HS-27A (cell line): ENCODE data around the gene DDX25.
"Not testable (repeated sequence)": the region's sequence is repeated elsewhere in the genome, so short reads cannot be mapped to it uniquely, and the experiment has no call there.

Experiments used
- DNase-seq: peaks from one replicate; pipeline ENCODE4 v3.0.0-alpha.2; 2012; ENCODE audit warnings: low read depth, missing footprints

DDX25 gene

DNA sequence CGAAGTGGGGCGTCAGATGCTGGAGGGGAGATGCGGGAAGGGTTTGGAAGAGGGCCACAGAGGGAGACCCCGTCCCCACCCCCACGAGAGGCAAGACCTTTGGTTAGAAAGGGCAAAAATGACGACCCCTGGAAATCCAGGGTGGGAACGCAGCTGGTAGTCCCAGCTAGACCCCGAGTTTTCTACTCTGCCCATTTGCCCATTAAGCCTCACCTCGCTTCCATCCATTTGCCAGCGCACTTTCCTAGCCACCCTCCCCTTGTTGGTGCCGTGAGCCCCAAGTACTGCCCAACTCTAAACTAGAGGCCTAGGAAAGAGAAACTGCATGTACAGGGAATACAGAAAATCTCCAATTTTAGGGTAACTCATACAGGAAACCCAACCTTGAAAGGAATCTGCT, 370 bp downstream of the DDX25 start:
- DNase-seq: no peak

DNA sequence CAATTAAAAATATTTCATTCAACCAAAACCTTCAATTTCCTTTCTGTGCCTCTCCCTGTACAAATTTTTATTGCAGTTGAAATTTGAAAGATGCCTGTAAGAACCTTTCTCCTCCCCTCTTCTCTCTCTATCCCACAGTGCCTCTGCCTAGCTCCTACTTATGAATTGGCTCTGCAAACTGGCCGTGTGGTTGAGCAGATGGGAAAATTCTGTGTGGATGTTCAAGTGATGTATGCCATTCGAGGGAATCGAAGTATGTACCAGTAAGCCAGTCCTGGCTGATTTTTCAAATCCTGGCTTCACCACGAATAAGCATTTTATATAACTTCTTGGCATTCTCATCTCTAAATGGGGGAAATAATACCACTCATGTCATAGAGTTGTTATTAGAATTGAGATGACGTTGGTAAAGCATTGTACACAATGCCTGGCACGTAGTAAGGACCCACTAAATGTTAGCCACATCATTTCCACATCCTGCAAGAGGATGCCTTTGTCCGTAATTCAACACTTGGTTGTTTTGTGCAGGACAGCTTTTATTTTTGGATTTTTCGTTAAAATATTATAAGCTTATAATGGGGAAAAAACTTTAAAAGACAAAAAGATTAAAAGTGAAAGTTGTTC, 6.0 kb downstream of the DDX25 start:
- no peak for DNase-seq

DNA sequence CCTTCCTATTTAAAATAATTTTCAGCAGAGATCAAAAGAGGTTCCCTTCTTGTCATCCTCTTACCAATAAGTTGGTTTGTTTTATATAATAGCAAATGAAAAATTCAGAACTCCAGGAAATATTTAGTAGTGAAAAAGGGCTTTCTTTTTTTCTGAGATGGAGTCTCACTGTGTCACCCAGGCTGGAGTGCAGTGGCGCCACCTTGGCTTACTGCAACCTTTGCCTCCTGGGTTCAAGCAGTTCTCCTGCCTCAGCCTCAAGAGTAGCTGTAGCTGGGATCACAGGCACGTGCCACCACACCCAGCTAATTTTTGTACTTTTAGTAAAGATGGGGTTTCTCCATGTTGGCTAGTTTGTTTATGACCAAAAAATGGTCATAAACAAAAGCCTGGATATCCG, 10.3 kb downstream of the DDX25 start:
- not testable (repeated sequence) for DNase-seq

DNA sequence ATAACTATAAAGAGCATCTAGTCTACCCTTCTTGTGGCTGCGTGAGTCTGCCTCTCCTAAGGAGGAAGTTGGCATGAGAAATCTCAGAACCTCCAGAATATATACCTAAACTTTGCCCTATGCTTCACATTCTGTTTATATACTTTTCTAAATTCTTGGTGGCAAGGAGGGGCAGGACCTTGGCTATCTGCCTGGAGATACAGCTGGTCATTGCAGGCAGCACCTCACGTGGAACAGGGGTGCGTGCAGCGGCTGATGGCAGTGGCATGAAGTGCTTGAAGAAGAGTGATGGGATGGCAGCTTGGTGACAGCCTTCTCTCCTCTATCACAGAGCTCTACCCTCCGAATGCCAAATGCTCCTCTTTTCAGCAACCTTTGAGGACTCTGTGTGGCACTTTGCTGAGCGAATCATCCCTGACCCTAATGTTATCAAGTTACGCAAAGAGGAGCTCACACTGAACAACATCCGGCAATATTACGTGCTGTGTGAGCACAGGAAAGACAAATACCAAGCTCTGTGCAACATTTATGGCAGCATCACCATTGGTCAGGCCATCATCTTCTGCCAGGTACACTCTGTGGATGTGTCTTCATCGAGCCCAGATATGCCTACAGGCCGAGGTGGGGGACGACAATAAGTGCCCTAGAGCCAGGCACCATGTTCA, 12.5 kb downstream of the DDX25 start:
- no peak for DNase-seq

DNA sequence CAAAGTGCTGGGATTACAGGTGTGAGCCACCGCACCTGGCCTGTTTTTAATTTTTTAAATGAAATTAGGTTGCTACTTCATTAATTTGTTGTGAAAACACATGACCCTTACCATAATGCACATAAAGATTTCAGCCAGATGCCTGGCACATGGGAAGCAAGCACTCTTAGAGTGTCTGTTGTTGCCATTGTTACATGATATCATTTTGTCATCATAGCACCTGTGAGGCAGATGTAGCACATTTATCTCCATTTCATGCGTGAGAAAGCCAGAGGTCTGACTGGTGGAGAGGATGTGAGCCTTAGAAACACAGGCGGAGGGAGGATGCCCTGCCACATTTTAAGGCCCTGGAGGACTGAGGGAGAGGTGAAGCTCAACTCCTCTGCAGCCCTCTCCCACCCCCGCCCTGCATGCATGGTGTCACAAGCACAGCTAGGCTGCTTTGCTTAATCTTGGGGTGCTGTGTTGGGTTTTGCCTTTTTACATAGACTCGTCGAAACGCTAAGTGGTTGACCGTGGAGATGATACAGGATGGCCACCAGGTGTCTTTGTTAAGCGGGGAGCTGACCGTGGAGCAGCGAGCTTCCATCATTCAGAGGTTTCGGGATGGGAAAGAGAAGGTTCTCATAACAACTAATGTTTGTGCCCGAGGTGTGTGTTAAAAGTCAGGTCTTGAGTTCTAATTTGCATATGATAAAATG, 14.0 kb downstream of the DDX25 start:
- DNase-seq: no peak

DNA sequence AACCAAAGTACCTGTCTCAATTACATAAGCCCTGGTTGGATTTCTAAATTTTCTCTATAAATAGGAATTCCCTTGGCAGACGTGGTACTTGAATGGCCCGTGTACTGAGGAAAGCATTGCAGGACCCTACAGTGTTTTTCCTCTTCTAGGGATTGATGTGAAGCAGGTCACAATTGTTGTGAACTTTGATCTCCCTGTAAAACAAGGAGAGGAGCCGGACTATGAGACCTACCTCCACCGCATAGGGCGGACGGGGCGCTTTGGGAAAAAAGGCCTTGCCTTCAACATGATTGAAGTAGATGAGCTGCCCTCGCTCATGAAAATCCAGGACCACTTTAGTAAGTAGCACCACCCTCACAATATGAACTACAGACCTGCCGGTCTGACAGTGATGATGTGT, 16.7 kb downstream of the DDX25 start:
- DNase-seq: no peak

DNA sequence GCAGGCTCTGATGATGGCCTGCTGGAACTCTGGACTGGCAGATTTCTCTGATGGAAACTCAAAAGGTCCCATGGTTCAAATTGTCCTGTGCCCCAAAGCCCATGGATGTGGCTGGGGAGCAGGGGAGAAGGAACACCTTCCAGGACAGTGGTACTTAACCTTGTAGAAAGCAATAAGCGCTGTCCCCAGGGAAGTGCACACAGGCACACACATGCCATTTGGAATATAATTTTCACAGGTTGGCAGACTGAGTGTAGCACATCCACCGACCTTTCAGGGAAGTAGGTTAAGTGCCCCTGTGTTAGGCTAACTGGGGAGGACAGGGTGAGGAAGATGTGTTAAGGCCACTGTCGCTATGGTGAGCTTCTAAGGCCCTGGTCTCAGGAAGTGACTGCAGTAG, 17.8 kb downstream of the DDX25 start:
- no peak for DNase-seq

DNA sequence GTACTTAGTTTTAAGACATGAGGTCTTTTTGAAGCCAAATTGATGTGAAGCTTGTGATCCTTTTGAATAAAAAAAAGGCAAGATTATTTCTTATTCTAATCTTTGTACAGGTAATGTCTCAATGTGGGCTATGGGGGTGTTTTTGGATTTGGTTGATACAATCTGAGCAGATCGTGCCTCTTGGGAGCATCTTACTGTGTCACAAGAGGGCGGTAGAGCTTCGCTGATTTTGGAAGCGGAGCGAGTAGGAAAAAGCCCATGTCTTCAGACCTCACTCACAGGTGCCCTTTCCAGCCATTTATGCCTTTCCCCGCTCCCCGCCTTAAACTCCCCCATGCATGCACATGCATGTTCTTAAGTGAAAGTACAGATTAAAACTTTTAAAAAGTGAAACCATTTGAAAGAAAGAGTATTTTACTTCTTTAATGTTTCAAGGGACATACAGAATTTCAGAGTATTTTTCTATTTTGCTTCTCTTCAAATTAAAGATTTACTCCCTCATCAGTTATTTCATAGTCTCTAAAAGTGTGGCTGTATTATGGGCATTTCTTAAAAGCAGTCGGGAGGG, 18.8 kb downstream of the DDX25 start:
- no peak for DNase-seq

DNA sequence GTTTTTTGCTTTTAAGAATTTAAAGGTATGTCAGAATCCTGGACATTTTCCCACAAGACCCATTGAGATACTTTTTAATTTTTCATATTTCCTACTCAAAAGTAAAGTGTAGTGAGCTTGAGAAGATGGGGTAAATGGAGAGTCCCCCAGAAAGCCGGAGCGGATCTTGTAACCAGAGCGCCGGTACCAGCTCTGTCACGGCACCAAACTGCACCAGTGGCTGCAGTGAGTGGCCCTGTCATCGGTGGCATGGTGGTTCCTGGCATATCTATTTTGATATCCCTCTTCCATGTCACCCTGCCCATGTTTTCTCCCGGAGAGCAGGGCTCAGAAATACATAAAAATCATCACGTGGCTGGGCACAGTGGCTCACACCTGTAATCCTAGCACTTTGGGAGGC, 19.3 kb downstream of the DDX25 start:
- DNase-seq: no peak

DNA sequence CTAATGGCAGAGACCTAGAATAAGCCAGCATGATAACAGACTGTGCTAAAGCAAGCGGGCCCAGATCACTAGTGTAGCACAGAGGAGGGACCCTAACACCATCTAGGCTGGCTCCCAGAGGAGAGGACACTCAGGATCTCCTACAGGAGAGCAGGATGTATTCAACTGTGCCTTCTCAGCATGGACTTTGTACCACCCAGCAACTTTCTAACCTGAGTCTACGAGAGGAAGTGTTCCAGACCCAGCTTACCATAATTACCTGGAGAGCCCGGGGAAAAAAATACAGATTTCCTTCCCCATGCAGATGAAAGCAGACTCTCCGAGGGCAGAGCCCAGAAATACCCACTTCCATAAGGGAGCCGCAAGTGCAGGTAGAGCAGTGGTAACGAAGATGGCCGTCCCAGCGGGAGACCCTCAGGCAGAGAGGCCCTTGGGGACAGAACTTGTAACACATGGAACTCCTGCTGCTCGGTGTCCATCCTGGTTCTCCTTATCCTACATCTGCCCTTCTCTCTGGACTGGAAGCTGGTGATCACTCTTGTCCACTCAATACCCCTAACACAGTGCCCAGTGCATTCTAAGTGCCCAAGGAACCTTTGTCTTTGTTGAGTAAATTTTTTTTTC, 20.2 kb downstream of the DDX25 start:
- no peak for DNase-seq

DNA sequence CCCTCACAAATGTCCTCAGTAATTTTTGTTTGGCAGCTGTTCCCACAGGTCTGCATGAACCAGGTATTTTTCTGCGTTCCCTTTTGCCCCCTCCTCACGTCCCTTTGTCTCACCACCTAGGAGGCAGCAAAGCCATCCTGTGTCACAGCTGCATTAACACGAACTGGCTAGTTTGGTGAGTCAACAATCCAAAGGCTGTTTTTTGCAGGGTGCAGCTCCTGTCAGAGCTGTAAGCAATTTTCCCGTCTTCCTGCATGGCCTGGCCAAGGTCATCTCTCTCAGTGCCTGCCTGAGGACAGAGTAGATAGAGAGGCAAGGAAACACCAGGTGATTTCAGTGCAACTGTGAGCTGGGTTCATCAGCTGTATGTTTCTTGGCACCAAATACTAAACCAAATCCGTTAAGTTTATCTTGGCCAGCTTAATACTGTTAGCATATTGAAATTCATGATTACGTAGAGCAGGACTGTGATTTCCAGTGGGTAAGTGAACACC, 21.0 kb downstream of the DDX25 start:
- DNase-seq: no peak

DNA sequence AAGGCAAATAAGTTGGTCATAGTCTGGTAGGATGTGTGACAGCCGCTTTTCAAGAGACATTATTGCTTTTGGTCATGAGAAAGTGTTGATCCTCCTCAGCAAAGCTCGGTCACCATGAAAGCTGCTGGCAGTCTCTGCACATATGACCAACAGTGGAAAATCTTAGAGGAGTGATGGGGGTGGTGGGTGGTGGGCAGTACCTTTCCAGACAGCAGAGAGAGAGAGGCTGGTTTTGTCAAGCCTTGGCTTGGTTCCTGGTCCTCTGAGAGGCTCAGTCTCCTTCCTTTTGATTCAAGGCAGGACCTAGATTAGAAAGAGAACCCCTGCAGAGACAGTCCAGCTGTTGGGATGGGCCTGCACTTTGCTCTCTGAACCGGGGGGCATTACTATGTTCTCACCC, 21.5 kb downstream of the DDX25 start:
- DNase-seq: no peak

DNA sequence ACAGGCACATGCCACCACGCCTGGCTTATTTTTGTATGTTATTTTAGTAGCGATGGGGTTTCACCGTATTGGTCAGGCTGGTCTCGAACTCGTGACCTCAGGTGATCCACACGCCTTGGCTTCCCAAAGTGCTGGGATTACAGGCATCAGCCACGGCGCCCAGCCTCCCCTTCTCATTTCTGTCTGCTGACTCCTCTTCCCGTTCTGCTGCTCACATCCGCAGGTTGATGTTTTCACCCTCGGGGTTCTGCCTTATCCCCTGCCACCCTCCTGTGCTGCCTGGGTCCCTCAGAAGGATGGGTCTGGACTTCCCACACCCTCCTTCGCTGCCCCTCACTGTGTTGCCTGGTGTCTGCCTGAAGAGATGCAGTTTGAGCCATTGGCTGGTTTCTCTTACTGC, 22.4 kb downstream of the DDX25 start:
- DNase-seq: no peak

DNA sequence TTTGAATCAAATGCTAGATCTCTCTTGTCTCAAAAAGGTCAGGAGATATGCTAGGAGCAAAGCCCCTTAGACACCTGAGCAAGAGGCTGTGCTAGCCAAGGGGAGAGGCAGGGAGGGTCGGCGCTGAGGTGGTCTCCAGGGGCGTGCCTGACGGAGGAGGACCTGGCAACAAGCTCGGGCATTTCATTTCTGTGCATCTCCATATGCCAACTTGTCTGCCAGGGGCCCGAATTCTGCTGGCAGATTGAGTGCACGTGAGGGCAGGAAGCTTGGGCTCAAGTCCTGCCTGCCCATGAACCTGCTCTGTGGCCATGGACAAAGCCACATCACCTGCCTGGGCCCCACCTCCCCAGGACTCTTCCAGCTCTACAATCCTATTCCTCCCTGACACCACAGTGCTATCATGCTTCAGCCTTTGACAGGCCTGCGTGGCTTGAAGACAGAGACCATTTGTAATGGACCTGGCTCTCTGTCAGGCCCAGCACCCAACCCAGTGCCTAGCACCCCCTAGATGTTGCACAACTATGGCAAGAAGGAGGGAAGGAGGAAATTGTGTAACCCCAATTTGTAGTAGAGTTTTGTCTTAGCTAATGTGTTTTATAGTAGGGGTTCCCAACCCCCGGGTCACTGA, 25.3 kb downstream of the DDX25 start:
- DNase-seq: no peak

DNA sequence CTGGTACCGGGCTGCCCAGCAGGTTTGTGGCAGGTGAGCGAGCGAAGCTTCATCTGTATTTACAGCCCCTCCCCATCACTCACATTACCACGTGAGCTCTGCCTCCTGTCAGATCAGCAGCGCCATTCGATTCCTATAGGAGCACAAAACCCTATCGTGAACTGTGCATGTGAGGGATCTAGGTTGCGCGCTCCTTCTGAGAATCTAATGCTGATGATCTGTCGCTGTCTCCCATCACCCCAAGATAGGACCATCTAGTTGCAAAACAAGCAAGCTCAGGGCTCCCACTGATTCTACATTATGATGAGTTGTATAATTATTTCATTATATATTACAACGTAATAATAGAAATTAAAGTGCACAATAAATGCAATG, 25.8 kb downstream of the DDX25 start:
- no peak for DNase-seq

DNA sequence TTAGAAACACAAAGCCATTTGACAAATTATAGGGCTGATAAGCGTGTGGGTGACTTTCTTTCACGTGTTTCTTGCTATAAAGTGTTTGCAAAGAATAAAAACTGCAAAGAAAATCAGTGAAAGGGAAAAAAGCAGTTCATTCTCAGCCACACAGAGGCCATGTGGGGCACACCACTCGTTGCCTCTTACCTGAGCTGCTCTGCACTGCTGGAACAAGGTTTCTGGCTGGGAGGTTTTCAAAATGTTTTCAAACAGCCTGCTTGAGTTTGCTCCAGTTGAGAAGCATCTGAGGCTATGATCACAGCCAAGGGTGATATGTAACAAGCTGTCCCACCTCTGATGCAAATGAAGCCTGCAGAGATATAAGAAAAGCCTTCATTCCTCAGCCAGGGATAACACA, 26.8 kb downstream of the DDX25 start:
- DNase-seq: no peak

DNA sequence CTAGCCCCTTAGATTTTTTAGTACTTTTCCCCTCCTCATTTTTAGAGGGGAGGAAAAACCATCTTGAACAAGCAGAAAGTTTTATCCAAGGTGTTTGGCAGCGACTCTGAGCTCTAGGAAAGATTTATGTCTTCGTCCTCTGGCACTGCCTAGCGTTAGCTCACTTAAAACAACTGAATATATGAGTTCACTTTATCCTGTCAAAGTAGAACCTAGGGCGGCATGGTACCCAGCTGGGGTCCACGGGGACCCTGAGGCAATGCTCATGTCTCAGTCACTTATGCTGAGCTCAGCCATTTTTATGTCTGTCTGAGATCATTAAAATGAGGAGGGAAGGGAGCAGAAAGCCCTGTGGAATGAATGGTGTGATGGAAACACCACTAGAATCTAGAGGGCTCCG, 27.4 kb downstream of the DDX25 start:
- DNase-seq: no peak

DNA sequence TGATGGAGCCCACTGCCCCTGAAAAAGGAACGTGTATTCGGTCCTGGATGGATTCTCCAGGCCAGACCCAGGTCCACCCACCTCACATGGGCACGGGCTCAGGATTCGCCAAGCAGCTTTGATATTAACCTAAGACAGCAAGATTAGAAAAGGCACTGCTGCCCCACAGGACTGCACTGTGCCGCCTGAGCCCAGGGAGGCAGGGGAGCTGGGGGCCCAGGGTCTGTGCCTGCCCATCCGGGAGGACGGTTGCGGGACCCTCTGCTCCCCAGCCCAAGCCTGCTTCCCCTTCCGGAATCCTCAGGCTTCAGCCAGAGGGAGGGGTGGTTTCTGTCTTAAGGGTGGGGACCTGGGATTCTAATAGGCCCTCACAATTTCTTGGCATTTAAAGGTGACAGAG, 28.0 kb downstream of the DDX25 start:
- no peak for DNase-seq

DNA sequence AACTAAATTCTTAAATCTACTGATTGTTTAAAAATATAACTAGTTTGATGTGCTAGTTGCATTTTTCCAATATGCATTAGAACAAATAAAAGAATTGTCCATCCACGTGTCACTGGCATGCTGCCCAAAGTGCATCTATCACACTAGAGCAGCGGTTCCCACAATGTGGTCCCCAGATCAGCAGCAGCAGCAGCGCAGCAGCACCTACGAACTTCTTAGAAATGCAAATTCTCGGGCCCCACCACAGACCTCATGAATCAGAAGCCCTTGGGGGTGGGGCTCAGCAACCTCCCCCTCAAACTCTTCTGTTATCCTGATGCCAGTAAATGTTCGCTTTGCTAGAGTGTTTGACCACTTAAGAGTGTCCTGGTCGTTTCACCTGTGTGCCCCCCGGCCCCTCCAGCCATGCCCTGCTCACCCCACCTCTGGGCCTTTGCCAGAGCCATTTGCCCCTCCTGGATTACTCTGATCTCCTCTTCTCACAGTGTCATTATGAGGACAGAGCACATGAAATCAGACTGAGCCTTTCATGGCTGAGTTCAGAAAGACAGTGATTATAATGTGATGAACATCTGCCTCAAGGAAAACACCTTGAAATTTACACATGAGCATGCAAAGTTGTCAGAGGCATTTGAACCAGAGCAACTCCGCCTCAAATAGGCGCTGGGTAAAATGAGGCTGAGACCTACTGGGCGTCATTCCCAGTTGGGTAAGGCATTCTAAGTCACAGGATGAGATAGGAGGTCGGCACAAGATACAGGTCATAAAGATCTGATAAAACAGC, 28.9 kb downstream of the DDX25 start:
- no peak for DNase-seq

DNA sequence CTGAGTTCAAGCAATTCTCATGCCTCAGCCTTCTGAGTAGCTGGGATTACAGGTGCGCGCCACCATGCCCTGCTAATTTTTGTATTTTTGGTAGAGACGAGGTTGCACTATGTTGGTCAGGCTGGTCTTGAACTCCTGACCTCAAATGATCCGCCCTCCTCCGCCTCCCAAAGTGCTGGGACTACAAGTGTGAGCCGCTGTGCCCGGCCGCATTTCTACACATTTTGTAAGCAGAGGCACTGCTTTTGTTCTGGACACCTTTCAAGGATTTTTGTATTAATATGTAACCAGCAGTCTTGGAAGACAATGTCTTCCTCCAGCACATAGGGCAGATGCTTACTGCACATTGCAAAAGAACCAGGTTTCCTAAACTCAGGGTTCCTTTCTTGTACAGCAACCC, 30.2 kb downstream of the DDX25 start:
- no peak for DNase-seq

DNA sequence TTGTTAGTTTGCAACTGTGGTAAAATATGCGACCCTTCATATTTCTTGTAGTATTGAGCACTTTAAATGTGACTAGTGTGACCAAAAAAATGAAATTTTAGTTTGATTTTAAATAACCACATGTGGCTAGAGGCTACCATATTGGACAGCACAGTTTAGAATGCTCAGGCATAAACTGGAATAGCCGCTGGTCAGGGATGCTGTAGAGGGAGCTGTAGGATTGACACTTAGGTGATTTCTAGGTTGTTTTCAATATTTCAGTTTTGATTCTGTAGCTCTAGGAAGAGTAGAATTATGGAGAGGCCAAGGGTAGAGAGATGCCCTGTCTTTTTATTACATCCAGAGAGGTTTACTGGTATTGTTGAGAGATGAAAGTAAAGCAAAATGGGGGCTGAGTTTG, 30.7 kb downstream of the DDX25 start:
- DNase-seq: no peak
